Measurements from ENCODE around the gene NF1. TPM values are rescaled to one million over a fixed set of nuclear protein-coding genes. Genes with fewer than 3 reads are reported as not detected.

The NF1 gene
- total RNA-seq, 3 donors from 2014 or later, result 61.6 to 129 (median 97.7) TPM

- peak overlapping the region; percentile 87 to 97 (median 88) for H3K4me3 ChIP-seq
- no peaks in the 10 kb centered on the region for H3K36me3 ChIP-seq
- intact Hi-C loops (cut with DNase I; ENCODE audit: low total_unique reads), result no loop called here
- H3K27ac ChIP-seq, result peak overlapping the region; percentile 97 to 98
- no peaks in the 10 kb centered on the region for H3K4me1 ChIP-seq
- DNase-seq (ENCODE audit: low spot score in 2 of 2), result no peak
- H3K9me3 ChIP-seq, result no peaks in the 10 kb centered on the region
- TF ChIP-seq POLR2AphosphoS5 (IDR thresholded peaks at IDR 0.05), result no peak
- TF ChIP-seq CTCF (IDR thresholded peaks at IDR 0.05), result no peak
- no peak for TF ChIP-seq POLR2A (IDR thresholded peaks at IDR 0.05)
- H3K27me3 ChIP-seq, result no peaks in the 10 kb centered on the region
These were observed 744 bp upstream of the NF1 start for GRCh38 chr17:31093866-31094599.

GRCh38 chr17:31095236-31096105 lies 694 bp downstream of the NF1 start:
- no peaks in the 10 kb centered on the region for H3K4me1 ChIP-seq
- H3K27ac ChIP-seq, result peak overlapping the region; percentile 97 to 98
- no peaks in the 10 kb centered on the region for H3K36me3 ChIP-seq
- H3K27me3 ChIP-seq, result no peaks in the 10 kb centered on the region
- intact Hi-C loops (cut with DNase I; ENCODE audit: low total_unique reads), result loop anchor here (5.0 kb wide), 1 partner anchor 152 kb away; no protein-coding TSS in a partner anchor
- TF ChIP-seq CTCF (IDR thresholded peaks at IDR 0.05) (no peak), POLR2A (IDR thresholded peaks at IDR 0.05) (no peak), POLR2AphosphoS5 (IDR thresholded peaks at IDR 0.05) (no peak)
- no peaks in the 10 kb centered on the region for H3K9me3 ChIP-seq
- H3K4me3 ChIP-seq, result peak overlapping the region; percentile 87 to 97 (median 88)
- peak; percentile 48 to 54 for DNase-seq (ENCODE audit: low spot score in 2 of 2)

- no peaks in the 10 kb centered on the region for H3K4me1 ChIP-seq
- H3K4me3 ChIP-seq, result peak overlapping the region; percentile 87 to 97 (median 88)
- H3K27me3 ChIP-seq, result no peaks in the 10 kb centered on the region
- intact Hi-C loops (cut with DNase I; ENCODE audit: low total_unique reads), result loop anchor here (5.0 kb wide), 1 partner anchor 151 kb away; no protein-coding TSS in a partner anchor
- peak overlapping the region in 1 of 2 donors; percentile 98 for H3K27ac ChIP-seq
- no peaks in the 10 kb centered on the region for H3K9me3 ChIP-seq
- TF ChIP-seq CTCF (IDR thresholded peaks at IDR 0.05) (no peak), POLR2AphosphoS5 (IDR thresholded peaks at IDR 0.05) (no peak), POLR2A (IDR thresholded peaks at IDR 0.05) (no peak)
- DNase-seq (ENCODE audit: low spot score in 2 of 2), result no peak
- H3K36me3 ChIP-seq, result no peaks in the 10 kb centered on the region
These were observed 1.3 kb downstream of the NF1 start for GRCh38 chr17:31096106-31096436.

- TF ChIP-seq POLR2AphosphoS5 (IDR thresholded peaks at IDR 0.05) (no peak), POLR2A (IDR thresholded peaks at IDR 0.05) (no peak), CTCF (IDR thresholded peaks at IDR 0.05) (no peak)
- no peak for DNase-seq (ENCODE audit: low spot score in 2 of 2)
- H3K27me3 ChIP-seq, result no peaks in the 10 kb centered on the region
- no peak overlapping the region for H3K27ac ChIP-seq
- H3K4me3 ChIP-seq, result no peak overlapping the region
- H3K4me1 ChIP-seq, result no peaks in the 10 kb centered on the region
- no peaks in the 10 kb centered on the region for H3K36me3 ChIP-seq
- intact Hi-C loops (cut with DNase I; ENCODE audit: low total_unique reads), result loop anchor here (5.0 kb wide), 1 partner anchor 148 kb away; no protein-coding TSS in a partner anchor
- no peaks in the 10 kb centered on the region for H3K9me3 ChIP-seq
These were observed 4.2 kb downstream of the NF1 start for GRCh38 chr17:31099016-31099415.
